ENCODE data around the gene SETD1B. TPM values are rescaled to one million over a fixed set of nuclear protein-coding genes. Genes with fewer than 3 reads are reported as not detected.

Gene SETD1B
- polyA plus RNA-seq, 1 experiment: 1.1 TPM

- H3K27ac ChIP-seq (ENCODE audit: low read depth, low read length): peak overlapping the region; percentile 61
- peak overlapping the region; percentile 73 for H3K4me3 ChIP-seq (ENCODE audit: low read depth, low read length)
- H3K27me3 ChIP-seq (ENCODE audit: control insufficient read depth, insufficient read depth, low read length): no peaks in the 10 kb centered on the region
- ChIA-PET CTCF (interaction anchor here (0.6 to 5.9 kb wide), 3 partner anchors 10 to 119 kb away, joined by 3 to 67 read pairs (median 5); partner anchors contain the start of gene RHOF), POLR2A (no interaction called here)
- no peak for TF ChIP-seq CTCF (IDR thresholded peaks at IDR 0.05; ENCODE audit: low read depth, low read length)
- DNase-seq (ENCODE audit: low read depth, low spot score): no peak
- H3K9me3 ChIP-seq (ENCODE audit: control insufficient read depth, insufficient read depth, low read length): no peaks in the 10 kb centered on the region; the same call in 1 of the 2 replicates
These were observed 1.6 kb downstream of the SETD1B start for GRCh38 chr12:121805171-121806008.

GRCh38 chr12:121806009-121806545 lies 2.3 kb downstream of the SETD1B start:
- Histone ChIP-seq H3K27me3 (ENCODE audit: control insufficient read depth, insufficient read depth, low read length) (no peaks in the 10 kb centered on the region), H3K27ac (ENCODE audit: low read depth, low read length) (no peak overlapping the region), H3K9me3 (ENCODE audit: control insufficient read depth, insufficient read depth, low read length) (no peaks in the 10 kb centered on the region; the same call in 1 of the 2 replicates), H3K4me3 (ENCODE audit: low read depth, low read length) (peak overlapping the region; percentile 73)
- POLR2A ChIA-PET: interaction anchor here (0.6 kb wide), 2 partner anchors 217 to 550 kb away, joined by 3 to 6 read pairs; no protein-coding TSS in a partner anchor
- no peak for DNase-seq (ENCODE audit: low read depth, low spot score)
- no peak for TF ChIP-seq CTCF (IDR thresholded peaks at IDR 0.05; ENCODE audit: low read depth, low read length)
- CTCF ChIA-PET: interaction anchor here (5.9 kb wide), 1 partner anchor 11 kb away, joined by 67 read pairs; the partner anchor contains the start of gene RHOF

- POLR2A ChIA-PET: interaction anchor here (0.5 to 0.6 kb wide), 4 partner anchors 20 to 549 kb away, joined by 3 to 6 read pairs (median 3); no protein-coding TSS in a partner anchor
- Histone ChIP-seq H3K9me3 (ENCODE audit: control insufficient read depth, insufficient read depth, low read length) (no peaks in the 10 kb centered on the region; the same call in 1 of the 2 replicates), H3K27me3 (ENCODE audit: control insufficient read depth, insufficient read depth, low read length) (no peaks in the 10 kb centered on the region), H3K4me3 (ENCODE audit: low read depth, low read length) (peak overlapping the region; percentile 73), H3K27ac (ENCODE audit: low read depth, low read length) (no peak overlapping the region)
- TF ChIP-seq CTCF (IDR thresholded peaks at IDR 0.05; ENCODE audit: low read depth, low read length): no peak
- DNase-seq (ENCODE audit: low read depth, low spot score): no peak
- CTCF ChIA-PET: interaction anchor here (0.7 to 5.9 kb wide), 2 partner anchors 11 to 112 kb away, joined by 3 to 67 read pairs; partner anchors contain the start of genes CFAP251 and RHOF
These were observed 3.0 kb downstream of the SETD1B start for GRCh38 chr12:121806546-121807423.

DNA sequence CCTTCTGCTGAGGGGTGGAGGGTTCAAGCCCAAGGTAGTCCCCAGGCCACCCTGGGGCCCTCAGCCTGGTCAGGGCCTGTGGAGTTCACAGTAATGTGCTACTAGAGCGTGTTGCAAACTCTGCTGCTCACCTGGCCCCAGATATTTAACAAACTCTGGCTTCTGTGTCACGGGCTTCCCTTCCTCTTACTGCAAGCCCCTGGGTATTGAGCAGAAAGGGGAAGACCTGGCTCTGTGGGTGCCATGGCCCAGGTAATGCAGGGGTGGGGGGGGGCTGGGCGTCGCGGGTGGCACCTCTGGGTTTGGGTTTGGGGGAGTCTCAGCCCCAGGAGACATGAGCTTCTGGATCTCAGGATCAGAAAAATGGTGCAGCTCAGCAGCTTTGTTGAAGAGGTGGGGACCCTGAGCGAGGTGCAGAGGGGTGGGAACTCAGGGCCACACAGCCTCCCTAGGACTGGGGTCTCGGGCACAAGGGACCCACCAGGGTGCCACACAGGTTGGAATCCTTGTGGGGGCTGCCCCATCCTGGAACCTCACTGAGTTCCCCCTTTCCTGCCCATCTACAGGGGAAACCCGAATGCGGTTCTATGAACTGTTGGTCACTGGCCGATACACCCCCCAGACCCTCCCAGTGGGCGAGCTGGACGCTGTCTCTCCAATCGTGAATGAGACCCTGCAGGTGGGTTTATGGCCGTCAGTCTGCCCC lies 4.0 kb downstream of the SETD1B start:
- ChIA-PET POLR2A (no interaction called here), CTCF (interaction anchor here (0.7 to 5.9 kb wide), 2 partner anchors 12 to 111 kb away, joined by 3 to 67 read pairs; partner anchors contain the start of genes CFAP251 and RHOF)
- Histone ChIP-seq H3K4me3 (ENCODE audit: low read depth, low read length) (no peak overlapping the region), H3K27ac (ENCODE audit: low read depth, low read length) (no peak overlapping the region), H3K9me3 (ENCODE audit: control insufficient read depth, insufficient read depth, low read length) (no peaks in the 10 kb centered on the region; the same call in 1 of the 2 replicates), H3K27me3 (ENCODE audit: control insufficient read depth, insufficient read depth, low read length) (no peaks in the 10 kb centered on the region)
- no peak for TF ChIP-seq CTCF (IDR thresholded peaks at IDR 0.05; ENCODE audit: low read depth, low read length)
- DNase-seq (ENCODE audit: low read depth, low spot score): no peak
